ENCODE results near the gene WIPI1.
"Not testable (repeated sequence)": the region's sequence is repeated elsewhere in the genome, so short reads cannot be mapped to it uniquely, and the experiment has no call there.

Gene WIPI1

DNA sequence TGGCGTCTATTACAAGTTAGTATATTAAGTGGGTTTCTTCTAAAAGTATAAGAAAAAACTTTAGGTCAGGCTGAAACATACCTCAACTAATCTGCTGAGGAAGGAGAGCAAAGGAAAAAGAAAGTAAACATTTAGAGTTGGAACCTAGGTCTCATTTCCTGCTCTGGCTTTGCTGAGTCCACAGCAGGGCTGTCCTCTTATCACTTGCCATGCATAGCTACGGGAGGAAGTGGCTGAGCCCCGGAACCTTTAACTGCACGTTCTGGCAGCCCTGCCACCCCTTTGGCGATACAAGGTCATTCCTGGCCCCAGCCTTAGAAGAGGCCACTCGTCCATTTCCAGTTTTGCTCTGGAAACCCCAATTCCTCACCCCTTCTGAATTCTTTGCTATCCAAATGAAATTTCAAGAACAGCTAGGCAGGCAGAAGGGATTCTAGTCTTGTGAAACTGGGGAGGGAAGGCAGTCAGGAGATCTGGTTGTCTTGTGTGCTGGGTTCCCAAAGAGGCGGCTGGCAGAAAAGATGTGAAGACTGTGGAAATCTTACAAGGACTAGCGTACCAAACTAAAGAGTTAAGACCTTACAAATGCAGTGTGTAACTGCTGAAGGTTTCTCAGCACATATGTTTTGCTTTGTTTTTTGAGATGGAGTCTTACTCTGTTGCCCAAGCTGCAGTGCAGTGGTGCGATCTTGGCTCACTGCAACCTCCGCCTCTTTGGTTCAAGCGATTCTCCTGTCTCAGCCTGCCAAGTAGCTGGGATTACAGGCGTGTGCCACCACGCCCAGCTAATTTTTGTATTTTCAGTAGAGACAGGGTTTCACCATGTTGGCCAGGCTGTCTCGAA lies 19.1 kb downstream of the WIPI1 start:
- no peak for DNase-seq

GRCh38 chr17:68435876-68436842 lies 21.1 kb downstream of the WIPI1 start:
- peak; percentile 51 for DNase-seq

GRCh38 chr17:68435361-68435760 lies 21.9 kb downstream of the WIPI1 start:
- no peak for DNase-seq

DNA sequence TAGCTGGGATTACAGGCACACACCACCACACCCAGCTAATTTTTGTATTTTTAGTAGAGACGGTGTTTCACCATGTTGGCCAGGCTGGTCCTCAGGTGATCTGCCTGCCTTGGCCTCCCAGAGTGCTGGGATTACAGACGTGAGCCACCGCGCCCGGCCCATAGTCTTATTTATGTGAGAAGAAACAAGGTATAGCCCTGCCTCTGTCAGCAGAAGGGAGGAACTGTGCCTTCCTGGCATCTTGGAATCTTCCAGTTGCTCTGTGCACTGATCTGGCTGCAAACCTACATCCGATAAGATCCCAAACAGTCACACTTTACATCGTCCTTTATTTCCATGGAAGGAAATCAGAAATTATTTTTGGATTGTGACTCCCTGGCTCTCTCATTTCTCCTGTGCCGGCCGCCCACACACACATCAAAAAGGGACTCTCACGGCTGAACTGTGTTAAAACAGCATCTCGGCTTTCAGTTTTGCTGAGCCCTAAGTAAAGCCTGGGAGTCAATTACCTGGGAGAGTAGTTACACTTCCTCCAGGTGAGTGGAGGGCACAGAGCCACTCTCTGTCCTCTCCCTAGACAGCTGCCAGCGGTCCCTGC lies 23.3 kb downstream of the WIPI1 start:
- DNase-seq: no peak

- DNase-seq: no peak
Measured at GRCh38 chr17:68433211-68433610, 24.1 kb downstream of the WIPI1 start.

DNA sequence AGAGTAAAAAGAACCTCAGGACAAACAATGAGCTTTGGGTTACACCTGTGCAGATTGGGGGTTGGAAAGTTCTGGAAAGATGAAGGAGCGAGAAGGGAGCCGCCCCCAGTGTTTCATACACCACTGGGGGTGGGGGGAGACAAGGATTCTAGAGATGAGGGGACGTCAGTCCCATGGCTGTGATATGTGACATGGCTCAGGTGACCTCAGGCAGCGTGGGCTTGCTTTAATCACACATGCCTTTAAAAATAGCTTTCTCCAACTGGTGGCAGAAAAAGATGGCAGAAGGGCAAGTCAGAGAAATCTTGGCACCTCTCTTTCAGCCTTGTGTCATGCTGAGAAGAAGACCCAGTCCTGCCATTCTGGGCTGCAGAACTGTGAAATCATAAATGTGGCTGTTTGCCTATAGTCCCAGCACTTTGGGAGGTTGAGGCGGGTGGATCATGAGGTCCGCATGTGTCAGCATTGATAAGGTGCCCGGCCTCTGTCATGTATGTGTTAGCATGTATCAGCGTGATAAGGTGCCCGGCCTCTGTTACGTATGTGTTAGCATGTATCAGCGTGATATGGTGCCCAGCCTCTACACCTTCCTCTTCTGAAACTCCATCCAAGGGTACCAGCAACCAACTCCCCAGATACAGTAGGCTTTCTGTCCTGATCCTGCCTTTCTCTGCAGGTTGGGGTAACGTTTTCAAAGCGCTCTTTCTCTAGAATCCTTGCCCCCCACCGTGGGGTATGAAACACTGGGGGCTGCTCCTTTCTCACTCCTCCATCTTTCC lies 25.0 kb downstream of the WIPI1 start:
- no peak for DNase-seq

DNA sequence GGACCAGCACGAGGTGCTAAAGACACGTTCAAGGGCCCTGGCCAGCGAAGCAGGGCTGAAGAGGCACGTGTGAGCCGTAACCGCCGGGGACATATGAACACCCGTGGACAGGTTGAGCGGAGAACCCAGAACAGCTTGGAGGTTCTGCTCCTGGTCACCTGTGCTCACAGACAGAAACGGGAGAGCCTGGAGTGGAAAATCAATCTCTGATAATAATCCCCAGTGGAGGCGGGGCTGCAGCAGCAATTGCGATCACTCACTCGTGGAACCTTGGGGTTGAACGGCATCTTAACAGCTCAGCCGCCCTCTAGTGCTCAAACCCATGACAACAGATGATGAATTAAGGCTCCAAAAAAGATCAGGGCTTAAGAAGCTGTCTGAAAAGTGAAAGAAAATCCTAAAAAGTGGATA lies 25.6 kb downstream of the WIPI1 start:
- DNase-seq: no peak

DNA sequence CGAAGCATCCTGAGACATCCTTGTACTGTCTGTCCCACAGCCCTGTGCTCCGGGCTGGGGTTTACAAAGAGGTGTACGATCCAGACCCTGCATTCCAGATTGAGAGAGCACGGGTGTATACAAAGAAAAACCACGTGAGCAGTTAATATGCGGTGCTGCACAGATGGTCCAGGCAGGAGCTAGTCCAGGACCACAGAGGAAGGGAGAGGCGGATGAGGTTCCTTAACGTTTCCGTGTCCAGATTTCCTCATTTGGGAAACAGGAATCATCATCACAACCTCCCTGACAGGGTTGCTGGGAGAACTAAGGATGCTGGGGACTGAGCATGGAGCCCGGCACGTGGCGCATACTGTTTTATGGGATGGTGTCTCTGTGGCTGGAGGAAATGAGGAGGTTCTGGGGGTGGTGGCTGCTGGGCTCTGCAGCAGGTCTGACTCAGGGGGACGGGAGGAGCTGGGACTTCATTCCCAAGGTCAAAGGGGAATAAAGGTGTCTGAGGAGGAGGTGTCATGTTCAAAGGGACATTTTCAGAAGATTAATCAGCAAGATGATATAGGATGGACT lies 26.2 kb downstream of the WIPI1 start:
- DNase-seq: no peak

- no peak for DNase-seq
Measured at GRCh38 chr17:68429881-68430280, 27.4 kb downstream of the WIPI1 start.

- peak; percentile 61 for DNase-seq
Measured at GRCh38 chr17:68428498-68429172, 28.7 kb downstream of the WIPI1 start.

- no peak for DNase-seq
Measured at GRCh38 chr17:68427575-68427974, 29.7 kb downstream of the WIPI1 start.

DNA sequence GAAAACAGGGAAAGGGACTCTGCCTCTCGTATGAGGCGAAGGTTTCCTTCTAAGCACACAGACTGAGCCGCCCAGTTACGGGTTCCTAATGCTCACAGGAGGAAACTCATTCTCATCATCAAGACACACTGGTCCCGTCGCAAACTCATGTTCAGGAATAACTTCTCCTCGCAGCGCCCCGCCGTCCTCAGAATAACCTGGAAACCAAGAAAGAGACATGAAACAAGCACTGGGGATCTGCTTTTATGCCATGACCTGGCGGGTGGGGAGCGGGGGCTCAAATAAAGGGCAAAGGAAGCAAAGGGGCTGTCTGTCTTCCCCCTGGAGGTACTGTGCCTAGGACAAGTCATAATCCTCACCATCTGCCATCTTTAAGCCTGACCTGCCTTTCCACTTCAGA lies 31.3 kb downstream of the WIPI1 start:
- no peak for DNase-seq

GRCh38 chr17:68424861-68425260 lies 32.4 kb downstream of the WIPI1 start:
- DNase-seq: peak; percentile 64

GRCh38 chr17:68424203-68424602 lies 33.1 kb downstream of the WIPI1 start:
- DNase-seq: no peak

DNA sequence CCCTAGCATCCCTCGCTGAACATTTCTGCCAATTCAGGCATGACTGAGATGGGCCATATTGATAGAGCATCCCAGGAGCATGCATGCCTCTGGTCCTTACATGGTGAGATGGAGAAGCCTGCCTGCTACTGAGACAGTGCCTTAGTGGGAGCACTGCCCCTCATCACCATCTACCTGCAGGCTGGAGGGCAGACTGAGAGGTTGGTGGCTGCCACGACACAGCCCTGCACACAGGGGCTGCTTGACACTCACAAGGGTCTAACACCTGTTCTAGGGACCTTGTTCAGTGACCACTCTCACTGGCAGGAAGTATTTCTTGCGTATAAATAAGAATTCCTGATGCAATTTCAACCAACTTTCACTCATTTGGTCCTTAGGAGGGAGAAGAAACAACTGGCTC lies 34.0 kb downstream of the WIPI1 start:
- no peak for DNase-seq

GRCh38 chr17:68422821-68423220 lies 34.5 kb downstream of the WIPI1 start:
- no peak for DNase-seq

GRCh38 chr17:68421486-68421885 lies 35.8 kb downstream of the WIPI1 start:
- no peak for DNase-seq

- DNase-seq: no peak
Measured at GRCh38 chr17:68420065-68420464, 37.2 kb downstream of the WIPI1 start.

DNA sequence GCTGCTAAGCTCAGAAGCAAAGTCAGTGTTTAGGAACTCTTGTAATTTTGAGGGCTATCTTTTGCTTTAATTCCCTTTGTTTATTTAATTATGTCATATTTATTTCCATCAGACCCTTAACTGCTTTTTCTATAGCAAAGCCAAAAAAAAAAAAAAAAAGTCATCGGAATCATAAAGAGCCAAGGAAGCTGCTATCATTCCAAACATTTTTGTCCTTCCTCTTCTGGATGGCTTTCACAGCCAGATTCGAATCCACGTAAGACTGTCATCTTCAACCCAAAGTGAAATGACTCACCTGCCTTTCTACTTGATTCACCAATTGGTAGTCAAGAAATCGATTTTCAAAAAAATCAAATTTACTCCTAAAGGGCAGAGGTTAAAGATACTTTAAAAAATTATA lies 38.4 kb downstream of the WIPI1 start:
- DNase-seq: no peak

DNA sequence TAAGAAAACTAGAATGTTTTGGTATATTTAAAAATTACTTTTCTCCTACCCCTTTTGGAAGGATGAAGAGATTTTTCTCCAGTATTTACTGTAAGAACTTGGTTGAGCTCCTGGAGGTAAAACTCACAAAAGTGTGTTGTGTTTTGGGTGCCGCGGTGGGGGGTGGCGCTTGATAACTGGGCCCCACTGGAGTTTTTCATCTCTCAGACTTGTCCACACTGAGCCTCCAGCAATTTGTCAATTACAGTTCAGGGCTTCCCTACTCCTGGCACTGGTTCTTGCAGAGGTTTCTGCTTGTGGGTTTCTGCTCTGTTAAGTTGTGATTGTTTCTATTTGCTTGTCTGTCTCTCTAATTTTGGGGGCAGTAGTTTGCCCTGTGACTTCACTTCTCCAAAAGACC lies 40.0 kb downstream of the WIPI1 start:
- no peak for DNase-seq

- DNase-seq: not testable (repeated sequence)
Measured at GRCh38 chr17:68414901-68415300, 42.4 kb downstream of the WIPI1 start.

All from DMS79 treated with DMSO at 0.1 percent for 48 hours (cell line).